SU-DHL-6 (cell line): ENCODE measurements around the gene RAB9A.

ENCODE experiments used
- CTCF ChIP-seq: fragments of 200-600 bp; sonication (generic); IDR thresholded peaks from one replicate; pipeline ENCODE4 v1.5.1; 2017; ENCODE audit warnings: antibody characterized with exemption, mild to moderate bottlenecking, low read length, moderate library complexity; ENCODE audit not compliant: insufficient read depth, poor library complexity, severe bottlenecking
- EZH2phosphoT487 ChIP-seq: fragments of 200-600 bp; sonication (generic), shearing (Covaris generic); conservative IDR thresholded peaks from 2 replicates; pipeline ENCODE4 v1.6.1; 2018; ENCODE audit warnings: mild to moderate bottlenecking, antibody characterized with exemption, low read length, moderate library complexity, mixed read lengths

- TF ChIP-seq CTCF (no peak), EZH2phosphoT487 (no peak)
These were observed 44.6 kb downstream of the RAB9A start for GRCh38 chrX:13733506-13733905.
